ENCODE results near the gene SCRN3.
"Not testable (repeated sequence)": the region's sequence is repeated elsewhere in the genome, so short reads cannot be mapped to it uniquely, and the experiment has no call there.

SCRN3 gene

GRCh38 chr2:174364628-174365027, 30.9 kb upstream of the SCRN3 start:
- no peak for DNase-seq (ENCODE audit: low read depth, low spot score)
- Histone ChIP-seq H3K27me3 (ENCODE audit: insufficient read depth, insufficient read length) (no peaks in the 10 kb centered on the region), H3K4me3 (ENCODE audit: insufficient read length, low read depth) (no peak overlapping the region), H3K9me3 (ENCODE audit: insufficient read depth, low read length) (peaks cover 30% of the 10 kb centered on the region), H3K36me3 (ENCODE audit: insufficient read depth, insufficient read length, low read length) (peaks cover 8% of the 10 kb centered on the region), H3K4me1 (ENCODE audit: insufficient read depth, insufficient read length) (no peaks in the 10 kb centered on the region), H3K9ac (ENCODE audit: insufficient read length, low read depth) (no peak overlapping the region)
- TF ChIP-seq YY1 (IDR thresholded peaks at IDR 0.05; ENCODE audit: insufficient read depth, insufficient read length) (no peak), SUZ12 (IDR thresholded peaks at IDR 0.05; ENCODE audit: extremely low read depth, insufficient read depth, insufficient read length) (no peak), ZNF274 (IDR thresholded peaks at IDR 0.05; ENCODE audit: low read depth, low read length) (no peak)

- no peak overlapping the region for H3K4me3 ChIP-seq (ENCODE audit: insufficient read length, low read depth)
- peaks cover 30% of the 10 kb centered on the region for H3K9me3 ChIP-seq (ENCODE audit: insufficient read depth, low read length)
- no peak for TF ChIP-seq SUZ12 (IDR thresholded peaks at IDR 0.05; ENCODE audit: extremely low read depth, insufficient read depth, insufficient read length)
- TF ChIP-seq YY1 (IDR thresholded peaks at IDR 0.05; ENCODE audit: insufficient read depth, insufficient read length) = no peak
- TF ChIP-seq ZNF274 (IDR thresholded peaks at IDR 0.05; ENCODE audit: low read depth, low read length) = no peak
- H3K36me3 ChIP-seq (ENCODE audit: insufficient read depth, insufficient read length, low read length) = peaks cover 14% of the 10 kb centered on the region
- H3K9ac ChIP-seq (ENCODE audit: insufficient read length, low read depth) = no peak overlapping the region
- DNase-seq (ENCODE audit: low read depth, low spot score) = no peak
- no peaks in the 10 kb centered on the region for H3K4me1 ChIP-seq (ENCODE audit: insufficient read depth, insufficient read length)
- H3K27me3 ChIP-seq (ENCODE audit: insufficient read depth, insufficient read length) = no peaks in the 10 kb centered on the region
Observed at GRCh38 chr2:174365571-174365970, 30.0 kb upstream of the SCRN3 start.

GRCh38 chr2:174368691-174369090, 26.8 kb upstream of the SCRN3 start:
- Histone ChIP-seq H3K4me3 (ENCODE audit: insufficient read length, low read depth) (no peak overlapping the region), H3K9me3 (ENCODE audit: insufficient read depth, low read length) (peaks cover 26% of the 10 kb centered on the region), H3K27me3 (ENCODE audit: insufficient read depth, insufficient read length) (no peaks in the 10 kb centered on the region), H3K36me3 (ENCODE audit: insufficient read depth, insufficient read length, low read length) (peaks cover 22% of the 10 kb centered on the region), H3K4me1 (ENCODE audit: insufficient read depth, insufficient read length) (no peaks in the 10 kb centered on the region), H3K9ac (ENCODE audit: insufficient read length, low read depth) (no peak overlapping the region)
- TF ChIP-seq SUZ12 (IDR thresholded peaks at IDR 0.05; ENCODE audit: extremely low read depth, insufficient read depth, insufficient read length) = no peak
- no peak for TF ChIP-seq YY1 (IDR thresholded peaks at IDR 0.05; ENCODE audit: insufficient read depth, insufficient read length)
- no peak for TF ChIP-seq ZNF274 (IDR thresholded peaks at IDR 0.05; ENCODE audit: low read depth, low read length)
- no peak for DNase-seq (ENCODE audit: low read depth, low spot score)

GRCh38 chr2:174376967-174377366, 18.6 kb upstream of the SCRN3 start:
- Histone ChIP-seq H3K9me3 (ENCODE audit: insufficient read depth, low read length) (no peaks in the 10 kb centered on the region), H3K27me3 (ENCODE audit: insufficient read depth, insufficient read length) (no peaks in the 10 kb centered on the region), H3K36me3 (ENCODE audit: insufficient read depth, insufficient read length, low read length) (peaks cover 50% of the 10 kb centered on the region), H3K4me1 (ENCODE audit: insufficient read depth, insufficient read length) (no peaks in the 10 kb centered on the region), H3K9ac (ENCODE audit: insufficient read length, low read depth) (no peak overlapping the region), H3K4me3 (ENCODE audit: insufficient read length, low read depth) (no peak overlapping the region)
- TF ChIP-seq YY1 (IDR thresholded peaks at IDR 0.05; ENCODE audit: insufficient read depth, insufficient read length) (no peak), ZNF274 (IDR thresholded peaks at IDR 0.05; ENCODE audit: low read depth, low read length) (no peak), SUZ12 (IDR thresholded peaks at IDR 0.05; ENCODE audit: extremely low read depth, insufficient read depth, insufficient read length) (no peak)
- DNase-seq (ENCODE audit: low read depth, low spot score) = no peak

GRCh38 chr2:174383796-174384195, 11.7 kb upstream of the SCRN3 start:
- peaks cover 38% of the 10 kb centered on the region for H3K36me3 ChIP-seq (ENCODE audit: insufficient read depth, insufficient read length, low read length)
- DNase-seq (ENCODE audit: low read depth, low spot score) = no peak
- H3K4me1 ChIP-seq (ENCODE audit: insufficient read depth, insufficient read length) = no peaks in the 10 kb centered on the region
- no peaks in the 10 kb centered on the region for H3K27me3 ChIP-seq (ENCODE audit: insufficient read depth, insufficient read length)
- TF ChIP-seq SUZ12 (IDR thresholded peaks at IDR 0.05; ENCODE audit: extremely low read depth, insufficient read depth, insufficient read length) = no peak
- no peak for TF ChIP-seq ZNF274 (IDR thresholded peaks at IDR 0.05; ENCODE audit: low read depth, low read length)
- no peak for TF ChIP-seq YY1 (IDR thresholded peaks at IDR 0.05; ENCODE audit: insufficient read depth, insufficient read length)
- H3K4me3 ChIP-seq (ENCODE audit: insufficient read length, low read depth) = no peak overlapping the region
- H3K9me3 ChIP-seq (ENCODE audit: insufficient read depth, low read length) = no peaks in the 10 kb centered on the region
- H3K9ac ChIP-seq (ENCODE audit: insufficient read length, low read depth) = no peak overlapping the region

GRCh38 chr2:174385201-174385600, 10.3 kb upstream of the SCRN3 start:
- DNase-seq (ENCODE audit: low read depth, low spot score) = no peak
- H3K9me3 ChIP-seq (ENCODE audit: insufficient read depth, low read length) = no peaks in the 10 kb centered on the region
- no peaks in the 10 kb centered on the region for H3K4me1 ChIP-seq (ENCODE audit: insufficient read depth, insufficient read length)
- no peaks in the 10 kb centered on the region for H3K27me3 ChIP-seq (ENCODE audit: insufficient read depth, insufficient read length)
- no peak overlapping the region for H3K9ac ChIP-seq (ENCODE audit: insufficient read length, low read depth)
- TF ChIP-seq ZNF274 (IDR thresholded peaks at IDR 0.05; ENCODE audit: low read depth, low read length) (no peak), SUZ12 (IDR thresholded peaks at IDR 0.05; ENCODE audit: extremely low read depth, insufficient read depth, insufficient read length) (no peak), YY1 (IDR thresholded peaks at IDR 0.05; ENCODE audit: insufficient read depth, insufficient read length) (no peak)
- no peak overlapping the region for H3K4me3 ChIP-seq (ENCODE audit: insufficient read length, low read depth)
- peaks cover 37% of the 10 kb centered on the region for H3K36me3 ChIP-seq (ENCODE audit: insufficient read depth, insufficient read length, low read length)

GRCh38 chr2:174388706-174389105, 6.8 kb upstream of the SCRN3 start:
- not testable (repeated sequence) for H3K9ac ChIP-seq (ENCODE audit: insufficient read length, low read depth); DNase-seq (ENCODE audit: low read depth, low spot score); H3K27me3 ChIP-seq (ENCODE audit: insufficient read depth, insufficient read length); H3K4me3 ChIP-seq (ENCODE audit: insufficient read length, low read depth); H3K9me3 ChIP-seq (ENCODE audit: insufficient read depth, low read length); H3K4me1 ChIP-seq (ENCODE audit: insufficient read depth, insufficient read length)
- H3K36me3 ChIP-seq (ENCODE audit: insufficient read depth, insufficient read length, low read length) = peaks cover 35% of the 10 kb centered on the region

- no peaks in the 10 kb centered on the region for H3K4me1 ChIP-seq (ENCODE audit: insufficient read depth, insufficient read length)
- no peak overlapping the region for H3K9ac ChIP-seq (ENCODE audit: insufficient read length, low read depth)
- DNase-seq (ENCODE audit: low read depth, low spot score) = no peak
- H3K4me3 ChIP-seq (ENCODE audit: insufficient read length, low read depth) = no peak overlapping the region
- H3K36me3 ChIP-seq (ENCODE audit: insufficient read depth, insufficient read length, low read length) = peaks cover 35% of the 10 kb centered on the region
- no peaks in the 10 kb centered on the region for H3K27me3 ChIP-seq (ENCODE audit: insufficient read depth, insufficient read length)
- TF ChIP-seq ZNF274 (IDR thresholded peaks at IDR 0.05; ENCODE audit: low read depth, low read length) (no peak), YY1 (IDR thresholded peaks at IDR 0.05; ENCODE audit: insufficient read depth, insufficient read length) (no peak), SUZ12 (IDR thresholded peaks at IDR 0.05; ENCODE audit: extremely low read depth, insufficient read depth, insufficient read length) (no peak)
- no peaks in the 10 kb centered on the region for H3K9me3 ChIP-seq (ENCODE audit: insufficient read depth, low read length)
Observed at GRCh38 chr2:174389542-174389941, 6.0 kb upstream of the SCRN3 start.

GRCh38 chr2:174390303-174390702, 5.2 kb upstream of the SCRN3 start:
- not testable (repeated sequence) for H3K9ac ChIP-seq (ENCODE audit: insufficient read length, low read depth); H3K4me1 ChIP-seq (ENCODE audit: insufficient read depth, insufficient read length); DNase-seq (ENCODE audit: low read depth, low spot score); H3K27me3 ChIP-seq (ENCODE audit: insufficient read depth, insufficient read length); H3K9me3 ChIP-seq (ENCODE audit: insufficient read depth, low read length); H3K4me3 ChIP-seq (ENCODE audit: insufficient read length, low read depth)
- H3K36me3 ChIP-seq (ENCODE audit: insufficient read depth, insufficient read length, low read length) = peaks cover 35% of the 10 kb centered on the region

All from NT2/D1 (cell line).